ENCODE data around the gene MT4. TPM values are rescaled to one million over a fixed set of nuclear protein-coding genes. Genes with fewer than 3 reads are reported as not detected.

Gene MT4
- total RNA-seq, 1 donor from 2014 or later = not detected

- Histone ChIP-seq H3K27me3 (peaks cover 2% of the 10 kb centered on the region), H3K9ac (no peak overlapping the region), H3K79me2 (ENCODE audit: low read depth) (no peaks in the 10 kb centered on the region), H3F3A (ENCODE audit: low read depth) (no peaks in the 10 kb centered on the region), H4K20me1 (ENCODE audit: low read depth) (no peaks in the 10 kb centered on the region), H2AFZ (replicated peaks) (no peak overlapping the region), H3K9me3 (ENCODE audit: low read depth) (no peaks in the 10 kb centered on the region), H3K27ac (no peak overlapping the region), H3K36me3 (no peaks in the 10 kb centered on the region), H3K4me2 (no peak overlapping the region), H3K4me1 (no peaks in the 10 kb centered on the region), H3K4me3 (no peak overlapping the region)
- Mint-ChIP-seq H3K27ac (no peak overlapping the region), H3K9me3 (peaks cover 3% of the 10 kb centered on the region), H3K4me1 (no peaks in the 10 kb centered on the region), H3K27me3 (ENCODE audit: insufficient read depth, low read depth) (peaks cover 2% of the 10 kb centered on the region), H3K36me3 (no peaks in the 10 kb centered on the region), H3K4me3 (no peak overlapping the region)
- TF ChIP-seq EZH2 (IDR thresholded peaks at IDR 0.05) = no peak
- TF ChIP-seq CTCF (IDR thresholded peaks at IDR 0.05) = no peak
- no peak for TF ChIP-seq EZH2phosphoT487 (IDR thresholded peaks at IDR 0.05)
- DNase-seq (ENCODE audit: low spot score) = no peak
These were observed 5.1 kb downstream of the MT4 start for GRCh38 chr16:56569971-56570370.

DNA sequence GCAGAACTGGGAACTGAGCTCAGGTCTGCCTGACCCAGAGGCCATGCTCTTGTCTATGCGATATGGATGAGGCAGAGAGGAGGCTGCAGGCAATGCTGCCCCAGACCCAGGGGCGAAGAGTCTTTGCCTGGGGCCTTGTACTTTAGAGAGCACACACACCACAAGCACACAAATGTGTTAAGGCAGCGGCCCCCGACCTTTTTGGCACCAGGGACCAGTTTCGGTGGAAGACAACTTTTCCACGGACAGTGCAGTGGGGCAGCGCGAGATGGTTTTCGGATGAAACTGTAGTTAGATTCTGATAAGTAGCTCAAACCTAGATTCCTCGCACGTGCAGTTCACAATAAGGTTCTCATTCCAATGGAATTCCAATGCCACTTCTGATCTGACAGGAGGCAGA is 6.7 kb downstream of the MT4 start:
- Mint-ChIP-seq H3K4me1 (no peaks in the 10 kb centered on the region), H3K27ac (no peak overlapping the region), H3K4me3 (no peak overlapping the region), H3K36me3 (no peaks in the 10 kb centered on the region), H3K27me3 (ENCODE audit: insufficient read depth, low read depth) (peaks cover 2% of the 10 kb centered on the region), H3K9me3 (peaks cover 10% of the 10 kb centered on the region)
- Histone ChIP-seq H3K27ac (no peak overlapping the region), H3K9me3 (ENCODE audit: low read depth) (no peaks in the 10 kb centered on the region), H3K4me3 (no peak overlapping the region), H3F3A (ENCODE audit: low read depth) (no peaks in the 10 kb centered on the region), H3K4me2 (no peak overlapping the region), H2AFZ (replicated peaks) (no peak overlapping the region), H4K20me1 (ENCODE audit: low read depth) (no peaks in the 10 kb centered on the region), H3K9ac (no peak overlapping the region), H3K36me3 (no peaks in the 10 kb centered on the region), H3K4me1 (no peaks in the 10 kb centered on the region), H3K79me2 (ENCODE audit: low read depth) (no peaks in the 10 kb centered on the region), H3K27me3 (peaks cover 2% of the 10 kb centered on the region)
- no peak for DNase-seq (ENCODE audit: low spot score)
- TF ChIP-seq EZH2 (IDR thresholded peaks at IDR 0.05) (no peak), EZH2phosphoT487 (IDR thresholded peaks at IDR 0.05) (no peak), CTCF (IDR thresholded peaks at IDR 0.05) (no peak)

DNA sequence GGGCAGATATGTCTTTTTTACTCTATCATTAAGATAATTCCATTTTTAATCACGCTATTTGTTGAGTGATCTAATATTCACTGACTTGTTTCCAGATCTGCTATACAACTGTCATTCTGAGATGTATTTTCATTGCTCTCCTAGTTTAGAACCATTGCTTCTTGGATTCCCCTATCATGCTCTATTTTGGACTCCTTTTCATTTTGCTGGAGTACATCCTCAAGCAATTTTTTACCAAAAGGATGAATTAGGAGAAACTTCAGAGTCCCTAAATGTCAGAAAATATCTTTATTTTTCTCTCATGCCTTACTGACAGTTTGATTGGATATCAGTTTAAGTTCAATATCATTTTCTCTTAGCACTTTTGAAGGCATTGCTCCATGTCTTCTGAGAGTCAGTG is 9.8 kb downstream of the MT4 start:
- no peaks in the 10 kb centered on the region for H3K4me1 Mint-ChIP-seq
- Histone ChIP-seq H3K4me2 (no peak overlapping the region), H3K79me2 (ENCODE audit: low read depth) (no peaks in the 10 kb centered on the region), H3K4me1 (no peaks in the 10 kb centered on the region), H3K4me3 (no peak overlapping the region), H3F3A (ENCODE audit: low read depth) (no peaks in the 10 kb centered on the region), H3K27ac (no peak overlapping the region), H2AFZ (replicated peaks) (no peak overlapping the region), H3K27me3 (no peaks in the 10 kb centered on the region), H3K36me3 (no peaks in the 10 kb centered on the region), H3K9me3 (ENCODE audit: low read depth) (no peaks in the 10 kb centered on the region), H3K9ac (no peak overlapping the region), H4K20me1 (ENCODE audit: low read depth) (no peaks in the 10 kb centered on the region)
- DNase-seq (ENCODE audit: low spot score) = no peak
- H3K9me3 Mint-ChIP-seq = peaks cover 15% of the 10 kb centered on the region
- H3K27me3 Mint-ChIP-seq (ENCODE audit: insufficient read depth, low read depth) = peaks cover 3% of the 10 kb centered on the region
- no peak overlapping the region for H3K4me3 Mint-ChIP-seq
- no peak for TF ChIP-seq EZH2phosphoT487 (IDR thresholded peaks at IDR 0.05)
- TF ChIP-seq EZH2 (IDR thresholded peaks at IDR 0.05) = no peak
- TF ChIP-seq CTCF (IDR thresholded peaks at IDR 0.05) = no peak
- no peaks in the 10 kb centered on the region for H3K36me3 Mint-ChIP-seq
- H3K27ac Mint-ChIP-seq = no peak overlapping the region

Measured in neural progenitor cell (in vitro differentiated cells).